HG02981 (cell line): ENCODE results near the gene BLNK.

ENCODE experiments used
- ATAC-seq: cut with Tn5 transposase; IDR thresholded peaks from one replicate; pipeline ENCODE4 v1.9.1; 2021; ENCODE audit warnings: mild to moderate bottlenecking, moderate library complexity; ENCODE audit not compliant: unreplicated experiment

The BLNK gene

GRCh38 chr10:96165726-96166125 is 105.6 kb downstream of the BLNK start:
- ATAC-seq, result no peak

GRCh38 chr10:96153070-96153469 is 118.3 kb downstream of the BLNK start:
- no peak for ATAC-seq

GRCh38 chr10:96152437-96152836 is 118.9 kb downstream of the BLNK start:
- ATAC-seq, result no peak
